GM12892 (cell line): ENCODE results near the gene GLIS1.

ENCODE experiments used
- DNase-seq: peaks from one replicate; pipeline ENCODE4 v3.0.0; 2011; ENCODE audit not compliant: insufficient read length
- FAIRE-seq: peaks from 2 replicates; lab custom pipeline; 2011; peaks lifted over from hg19 to GRCh38; lab: Jason Lieb, UNC
- POLR2A ChIP-seq: IDR thresholded peaks from 2 replicates; pipeline ENCODE4 v1.6.1; 2011; ENCODE audit warnings: low read depth, low read length, control low read depth
- POLR2AphosphoS5 ChIP-seq: IDR thresholded peaks from 2 replicates; pipeline ENCODE4 v1.6.1; 2011; ENCODE audit warnings: low read depth, low read length, control low read depth
- TAF1 ChIP-seq: IDR thresholded peaks from 2 replicates; pipeline ENCODE4 v1.6.1; 2011; ENCODE audit warnings: low read depth, mild to moderate bottlenecking, control low read depth, low read length, borderline replicate concordance

The GLIS1 gene

DNA sequence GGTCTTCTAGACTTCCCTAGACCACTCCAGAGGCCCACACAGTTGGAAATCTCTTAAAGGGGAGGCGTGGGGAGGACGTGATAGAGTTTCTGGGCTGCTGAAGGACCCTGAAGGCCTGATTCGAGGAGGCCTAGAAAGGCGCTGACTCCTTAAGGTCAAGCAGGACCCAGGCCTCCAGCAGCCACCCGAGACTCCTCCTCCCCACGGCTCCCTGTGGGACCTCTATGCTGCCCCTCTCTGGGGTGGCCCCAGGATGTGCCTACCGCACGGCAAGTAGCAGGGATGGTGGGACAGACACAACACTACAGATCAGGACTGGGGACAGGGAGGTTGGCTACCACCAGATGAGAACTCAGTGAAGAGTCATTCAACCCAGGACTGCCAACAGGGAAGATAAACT, 77.5 kb downstream of the GLIS1 start:
- DNase-seq (no peak), FAIRE-seq (no peak)
- TF ChIP-seq TAF1: no peak
- no peak for TF ChIP-seq POLR2A
- TF ChIP-seq POLR2AphosphoS5: no peak

DNA sequence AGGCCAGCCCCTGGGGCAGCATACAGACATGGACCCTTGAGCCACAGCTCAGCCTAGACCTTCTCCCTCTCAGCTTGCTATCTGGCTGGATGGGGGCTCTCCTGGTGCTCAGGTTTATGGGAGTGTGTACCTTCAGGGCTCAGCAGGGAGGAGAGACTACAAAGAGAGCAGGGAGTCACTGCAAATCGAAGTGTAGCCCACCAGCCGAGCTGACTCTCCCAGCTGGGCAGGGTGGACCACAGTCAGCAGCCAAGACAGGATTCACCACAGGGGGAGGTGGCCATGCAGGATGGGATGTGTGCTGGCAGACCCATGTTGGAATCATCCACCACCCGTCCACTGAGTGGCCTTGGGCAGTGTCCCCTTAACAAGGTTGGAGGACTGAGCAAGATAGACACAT, 78.3 kb downstream of the GLIS1 start:
- no peak for FAIRE-seq
- no peak for TF ChIP-seq TAF1
- TF ChIP-seq POLR2AphosphoS5: no peak
- TF ChIP-seq POLR2A: no peak
- no peak for DNase-seq

DNA sequence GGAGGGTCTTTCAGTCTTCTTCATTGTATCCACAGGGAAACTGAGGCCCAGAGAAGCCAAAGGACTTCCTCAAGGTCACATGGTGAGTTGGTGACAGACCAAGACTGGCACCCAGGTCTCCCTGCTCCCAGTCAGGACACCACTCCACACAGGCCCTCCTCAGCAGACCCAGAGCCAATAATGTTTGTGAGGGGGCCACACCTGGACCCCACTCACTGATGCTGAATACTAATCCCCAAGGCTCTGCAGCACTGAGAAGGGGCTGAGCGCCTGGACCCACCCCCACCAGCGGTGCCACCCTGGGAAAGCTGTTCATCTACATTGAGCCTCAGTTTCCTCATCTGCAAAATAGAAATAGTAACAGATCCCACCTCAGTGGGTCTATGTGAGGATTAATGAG, 79.5 kb downstream of the GLIS1 start:
- no peak for TF ChIP-seq POLR2AphosphoS5
- no peak for TF ChIP-seq POLR2A
- TF ChIP-seq TAF1: no peak
- DNase-seq (no peak), FAIRE-seq (no peak)

DNA sequence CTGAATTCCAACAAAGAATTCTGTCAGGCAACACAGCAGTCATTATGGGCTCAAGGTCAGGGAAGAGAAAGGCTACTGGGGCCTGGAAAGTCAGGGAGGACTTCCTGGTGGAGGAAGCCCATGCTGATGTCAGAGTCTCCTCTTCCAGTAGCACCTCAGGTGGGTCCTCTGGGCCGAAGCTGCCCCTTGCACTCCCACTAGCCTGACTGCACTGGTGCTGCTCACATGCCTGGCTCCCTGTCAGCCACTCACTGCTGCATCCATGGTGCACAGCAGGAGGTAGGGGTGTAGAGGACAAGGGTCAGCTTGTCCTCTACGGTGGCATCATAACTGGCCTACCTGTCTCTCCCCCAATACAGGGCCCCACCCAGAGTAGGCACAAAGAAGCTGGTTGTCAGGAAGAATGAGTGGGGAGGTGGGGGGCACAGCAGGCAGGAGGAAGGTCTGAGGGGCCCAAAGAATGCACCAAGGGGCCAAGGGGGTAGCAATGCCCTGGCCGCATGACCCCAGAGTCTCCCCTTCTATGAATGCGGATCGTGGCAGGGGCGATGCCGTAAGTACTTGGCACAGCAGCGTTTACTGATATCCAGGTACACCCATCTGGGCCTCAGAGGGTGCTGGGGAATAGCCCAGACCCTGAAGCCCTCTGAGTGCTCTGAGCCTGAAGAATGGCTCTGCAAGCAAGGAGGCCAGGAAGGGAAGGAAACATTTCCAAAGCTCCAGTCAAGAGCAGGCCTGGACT, 80.3 kb downstream of the GLIS1 start:
- FAIRE-seq: no peak
- DNase-seq: no peak
- TF ChIP-seq TAF1 (no peak), POLR2AphosphoS5 (no peak), POLR2A (no peak)

DNA sequence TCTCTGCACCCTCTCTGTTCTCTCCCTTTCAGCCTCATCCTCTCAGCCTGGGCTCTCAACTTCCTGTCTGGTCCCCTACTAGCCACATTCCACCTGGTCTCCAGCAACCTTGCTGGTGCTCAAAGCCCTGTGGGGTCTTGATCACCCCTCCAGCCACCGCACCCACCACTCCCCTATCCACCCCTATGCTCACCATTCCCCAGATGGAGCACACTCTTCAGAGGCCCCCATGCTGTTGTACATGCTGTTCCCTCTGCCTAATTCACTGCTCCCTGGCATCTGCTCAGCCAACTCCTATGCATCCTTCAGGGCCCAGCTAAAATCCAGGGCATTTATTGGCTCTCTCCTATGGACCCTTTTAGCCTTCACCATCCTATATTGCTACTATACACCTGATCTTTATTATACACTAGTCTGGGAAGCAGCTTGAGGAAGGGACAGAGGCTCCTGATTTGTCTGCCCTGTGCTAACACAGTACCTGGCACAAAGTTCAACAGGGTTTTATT, 81.0 kb downstream of the GLIS1 start:
- TF ChIP-seq TAF1 (no peak), POLR2A (no peak), POLR2AphosphoS5 (no peak)
- DNase-seq: no peak
- no peak for FAIRE-seq

DNA sequence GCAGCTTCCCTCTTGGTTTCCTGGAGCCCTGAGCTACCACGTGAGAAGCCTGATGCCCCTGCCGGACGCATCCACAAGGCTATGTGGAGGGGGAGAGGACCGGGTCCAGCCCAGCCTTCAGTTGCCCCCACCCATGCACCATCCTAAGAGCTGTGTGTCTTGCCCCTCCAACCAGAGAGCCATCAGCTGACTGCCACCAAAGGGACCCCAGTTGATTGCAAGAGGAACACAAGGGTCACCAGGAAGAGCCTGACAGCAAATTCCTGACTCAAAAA, 81.5 kb downstream of the GLIS1 start:
- DNase-seq (no peak), FAIRE-seq (no peak)
- no peak for TF ChIP-seq POLR2AphosphoS5
- TF ChIP-seq POLR2A: no peak
- TF ChIP-seq TAF1: no peak

DNA sequence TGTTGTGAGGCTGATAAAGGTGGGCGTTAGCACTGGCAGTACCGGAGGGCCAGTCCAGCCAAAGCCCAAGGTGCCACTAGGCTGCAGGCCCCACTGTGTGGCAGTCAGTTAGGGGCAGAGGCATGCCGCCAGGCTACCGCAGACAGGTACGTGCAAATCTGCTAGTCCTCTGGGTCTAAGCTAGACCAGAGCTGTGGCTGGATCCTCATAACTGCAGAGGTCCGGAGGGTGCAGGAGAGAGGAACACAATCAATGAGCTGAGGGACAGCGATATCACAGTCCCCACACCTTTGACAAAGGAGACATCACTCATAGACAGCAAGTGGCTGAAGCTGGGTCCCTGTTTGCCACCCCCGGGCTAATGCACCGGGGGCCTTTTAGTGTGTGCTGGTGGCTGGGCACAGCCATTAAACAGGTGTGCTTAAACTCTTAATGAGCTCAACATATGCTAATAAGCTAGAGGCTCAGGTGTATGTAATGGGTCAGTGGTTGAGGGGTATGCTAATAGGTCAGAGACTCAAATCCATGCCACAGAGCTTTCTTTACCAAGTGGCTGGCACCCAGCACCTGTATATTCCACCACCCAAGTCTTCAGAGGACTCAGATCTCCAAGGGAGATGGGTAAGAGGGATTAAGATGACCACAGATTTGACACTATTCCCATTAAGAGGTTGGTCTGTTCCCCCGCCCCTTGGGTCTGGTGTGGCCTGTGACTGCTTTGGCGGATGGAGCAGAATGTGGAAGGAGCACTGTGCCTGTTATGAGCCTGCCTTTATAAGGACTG, 82.0 kb downstream of the GLIS1 start:
- no peak for TF ChIP-seq TAF1
- no peak for TF ChIP-seq POLR2AphosphoS5
- no peak for TF ChIP-seq POLR2A
- FAIRE-seq: no peak

DNA sequence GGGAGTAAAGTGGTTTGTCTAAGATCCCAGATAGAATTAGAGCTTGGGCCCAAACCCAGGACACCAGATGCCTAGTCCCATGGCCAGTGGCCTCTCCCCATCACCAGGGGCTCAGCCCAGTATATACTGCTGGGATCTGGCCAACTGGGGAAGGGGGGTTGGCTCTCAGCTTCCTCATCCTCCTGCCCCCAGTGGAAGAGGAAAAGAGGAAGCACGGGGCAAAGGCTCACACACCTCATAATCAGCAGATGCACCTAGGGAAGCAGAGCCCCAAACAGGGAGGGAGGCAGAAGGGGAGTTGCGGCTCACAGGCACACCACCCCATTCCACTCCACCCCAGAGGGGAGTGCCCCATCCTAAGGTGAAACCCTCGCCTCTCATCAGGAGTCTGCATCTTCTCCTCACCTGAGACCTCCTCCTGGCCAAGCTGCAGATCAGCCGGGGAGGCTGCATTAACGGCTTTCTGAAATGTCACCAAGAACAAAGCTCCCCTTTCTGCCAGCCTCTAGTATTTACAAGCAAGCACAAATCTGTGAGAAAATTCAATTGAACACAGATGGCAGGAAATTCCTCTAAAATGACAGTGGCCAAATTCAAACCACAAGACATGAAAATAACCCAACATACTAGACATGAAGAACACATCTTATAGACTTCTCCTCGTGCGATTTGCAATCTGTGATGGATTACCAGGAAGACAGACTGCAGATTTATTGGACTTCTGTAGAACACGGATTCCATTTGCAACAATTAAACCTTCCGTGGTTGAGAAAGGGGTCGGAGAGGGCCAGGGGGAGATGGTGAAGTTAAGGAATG, 82.8 kb downstream of the GLIS1 start:
- FAIRE-seq (no peak), DNase-seq (no peak)
- TF ChIP-seq POLR2AphosphoS5 (no peak), POLR2A (no peak), TAF1 (no peak)

More for the DNA sequence above, 82.0 kb downstream of the GLIS1 start:
- DNase-seq: no peak

DNA sequence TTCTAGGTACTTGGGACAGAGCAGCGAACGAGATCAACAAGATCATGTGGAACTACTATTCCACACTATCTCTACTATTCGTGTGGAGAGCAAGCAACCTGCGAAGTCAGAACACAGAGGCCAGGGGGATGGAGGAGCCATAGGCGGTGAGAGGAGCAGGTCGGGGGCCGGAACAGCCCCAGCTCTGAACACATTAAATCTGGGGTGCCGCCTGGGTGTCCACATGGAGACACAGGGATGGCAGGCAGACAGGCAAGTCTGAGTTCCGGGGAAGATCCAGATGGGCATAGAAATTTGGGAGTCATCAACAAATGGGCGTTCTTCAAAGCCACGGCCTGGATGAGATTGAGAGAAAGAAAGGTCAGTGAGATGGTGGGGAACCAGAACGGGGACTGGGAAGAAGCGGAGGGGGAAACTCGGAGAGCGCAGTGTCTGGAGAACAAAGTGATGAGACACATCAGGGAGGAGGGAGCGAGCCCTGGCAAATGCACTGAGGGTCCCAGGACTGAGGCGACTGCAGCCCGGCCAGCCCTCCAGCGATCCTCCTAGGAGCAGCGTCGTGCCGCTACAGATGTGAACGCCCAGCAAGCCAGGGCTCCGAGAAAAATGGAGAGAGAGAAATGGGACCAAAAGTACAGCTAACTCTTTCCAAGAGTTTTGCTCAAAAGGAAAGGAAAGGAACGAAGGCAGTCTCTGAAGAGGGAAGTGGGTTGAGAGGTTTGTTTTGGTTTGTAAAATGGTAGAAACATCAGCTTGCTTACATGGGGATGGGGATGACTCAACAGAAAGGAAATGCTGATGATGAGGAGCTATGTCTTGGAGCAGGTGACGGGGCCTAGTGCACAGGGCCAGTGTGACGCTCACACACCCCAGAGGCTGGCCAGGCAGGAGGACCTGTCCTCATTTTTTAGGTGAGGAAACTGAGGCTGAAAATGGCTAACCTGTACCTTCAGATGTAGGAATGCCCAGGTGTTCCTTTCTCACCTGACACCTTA, 84.5 kb downstream of the GLIS1 start:
- DNase-seq (no peak), FAIRE-seq (no peak)
- TF ChIP-seq POLR2A (no peak), TAF1 (no peak), POLR2AphosphoS5 (no peak)

DNA sequence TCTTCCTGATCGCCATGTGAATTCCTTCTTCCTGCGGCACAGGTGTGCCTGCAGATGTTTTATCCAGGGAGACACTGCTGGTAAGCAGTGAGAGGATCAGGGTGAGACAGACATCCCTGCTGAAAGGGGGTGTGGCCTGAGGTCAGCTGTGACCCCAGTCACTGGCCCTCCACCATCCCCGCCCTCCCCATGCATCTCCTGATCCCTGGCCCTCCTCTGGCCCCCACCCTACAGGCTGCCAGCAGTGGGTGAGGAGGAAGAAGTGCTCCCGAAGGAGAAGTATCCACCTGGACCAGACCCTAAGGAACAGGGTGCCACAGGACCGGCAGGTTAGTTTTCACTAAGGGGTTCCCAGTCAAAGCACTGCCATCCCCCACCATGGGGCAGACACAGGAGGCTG, 85.3 kb downstream of the GLIS1 start:
- TF ChIP-seq POLR2A (no peak), POLR2AphosphoS5 (no peak), TAF1 (no peak)
- FAIRE-seq (no peak), DNase-seq (no peak)

DNA sequence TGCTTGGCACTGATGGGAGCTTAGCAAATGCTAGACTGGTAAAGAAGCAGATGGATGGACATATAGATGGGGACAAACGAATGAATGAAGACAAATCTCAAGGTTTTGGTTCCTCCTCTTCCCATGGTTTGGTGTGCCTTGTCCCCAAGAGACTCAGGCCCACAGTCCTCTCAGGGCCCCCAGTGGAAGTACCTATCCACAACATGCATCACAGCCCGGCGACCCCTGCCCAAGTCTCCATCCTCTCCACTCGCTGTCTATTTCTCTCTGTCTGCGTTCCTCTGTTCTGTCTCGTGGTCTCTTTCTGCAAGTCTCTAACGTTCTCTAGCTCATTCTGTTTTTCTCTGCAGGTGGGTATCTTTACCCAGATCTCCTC, 85.8 kb downstream of the GLIS1 start:
- DNase-seq (no peak), FAIRE-seq (no peak)
- TF ChIP-seq POLR2AphosphoS5 (no peak), TAF1 (no peak), POLR2A (no peak)
